Measurements from ENCODE around the gene FGD6. TPM values are rescaled to one million over a fixed set of nuclear protein-coding genes. Genes with fewer than 3 reads are reported as not detected.

FGD6 gene
- total and polyA plus RNA-seq, 2 donors (not counting 1 experiment from before 2014, with no cell fraction given) = 1.2 to 8.4 TPM

GRCh38 chr12:95055057-95055456 is 162.2 kb downstream of the FGD6 start:
- no CpG with 5 or more reads among the region's 2 CpGs for WGBS (ENCODE audit: insufficient coverage)
- TF ChIP-seq CTCF (IDR thresholded peaks at IDR 0.05) = no peak
- TF ChIP-seq EZH2 (IDR thresholded peaks at IDR 0.05; ENCODE audit: borderline replicate concordance, insufficient read depth, low read depth, low read length, poor library complexity, severe bottlenecking) = no peak
- H3K79me2 ChIP-seq (ENCODE audit: control insufficient read depth, insufficient read depth, low read length) = no peaks in the 10 kb centered on the region
- no peak overlapping the region for H3K27ac Mint-ChIP-seq
- intact Hi-C loops (cut with micrococcal nuclease) = no loop called here
- no peak overlapping the region for H3K4me3 Mint-ChIP-seq
- H4K20me1 ChIP-seq (ENCODE audit: control insufficient read depth, insufficient read depth, low read length, poor library complexity, severe bottlenecking) = no peaks in the 10 kb centered on the region
- POLR2A ChIA-PET = no interaction called here
- no peaks in the 10 kb centered on the region for H3K4me1 Mint-ChIP-seq
- peaks cover 6 to 60% of the 10 kb centered on the region in 2 experiments for H3K36me3 ChIP-seq (replicated peaks in 1 of 2; ENCODE audit: control extremely low read depth in 1 of 2, control insufficient read depth in 1 of 2, extremely low read depth in 1 of 2, insufficient read depth in 2 of 2, low read length in 1 of 2)
- H3K4me2 ChIP-seq (replicated peaks; ENCODE audit: low read depth, low read length, poor library complexity, severe bottlenecking) = no peak overlapping the region
- ATAC-seq (ENCODE audit: low read depth) = no peak
- H3K9me3 Mint-ChIP-seq (ENCODE audit: insufficient read depth) = no peaks in the 10 kb centered on the region
- no peaks in the 10 kb centered on the region for H3K27me3 Mint-ChIP-seq
- no peaks in the 10 kb centered on the region for H3K9me3 ChIP-seq (ENCODE audit: control extremely low read depth in 1 of 3, control insufficient read depth in 2 of 3, insufficient read depth in 1 of 3, low read length in 2 of 3)
- H3K27me3 ChIP-seq (replicated peaks in 1 of 4; ENCODE audit: control extremely low read depth in 1 of 4, control insufficient read depth in 3 of 4, insufficient read depth in 4 of 4, low read length in 3 of 4) = no peaks in the 10 kb centered on the region
- H2AFZ ChIP-seq (ENCODE audit: insufficient read depth, low read depth, low read length, poor library complexity, severe bottlenecking) = no peak overlapping the region
- no peak overlapping the region for H3K4me3 ChIP-seq (ENCODE audit: control extremely low read depth in 1 of 5, extremely low read depth in 1 of 5, insufficient read depth in 1 of 5, low read depth in 2 of 5, low read length in 4 of 5)
- DNase-seq = no peak
- H3K9ac ChIP-seq (ENCODE audit: low read length) = no peak overlapping the region
- no peaks in the 10 kb centered on the region for H3K4me1 ChIP-seq (ENCODE audit: control insufficient read depth in 2 of 2, insufficient read depth in 2 of 2, low read length in 2 of 2)
- CTCF ChIA-PET = interaction anchor here (1.1 kb wide), 1 partner anchor 237 kb away, joined by 3 read pairs; no protein-coding TSS in a partner anchor
- H3K27ac ChIP-seq (ENCODE audit: low read length in 2 of 2) = no peak overlapping the region

GRCh38 chr12:95054206-95054605 is 163.1 kb downstream of the FGD6 start:
- TF ChIP-seq EZH2 (IDR thresholded peaks at IDR 0.05; ENCODE audit: borderline replicate concordance, insufficient read depth, low read depth, low read length, poor library complexity, severe bottlenecking) (no peak), CTCF (IDR thresholded peaks at IDR 0.05) (no peak)
- H3K4me1 ChIP-seq (ENCODE audit: control insufficient read depth in 2 of 2, insufficient read depth in 2 of 2, low read length in 2 of 2) = no peaks in the 10 kb centered on the region
- ChIA-PET CTCF (interaction anchor here (1.1 kb wide), 1 partner anchor 237 kb away, joined by 3 read pairs; no protein-coding TSS in a partner anchor), POLR2A (no interaction called here)
- H3K27ac ChIP-seq (ENCODE audit: low read length in 2 of 2) = no peak overlapping the region
- no peak overlapping the region for H2AFZ ChIP-seq (ENCODE audit: insufficient read depth, low read depth, low read length, poor library complexity, severe bottlenecking)
- no peaks in the 10 kb centered on the region for H3K9me3 ChIP-seq (ENCODE audit: control extremely low read depth in 1 of 3, control insufficient read depth in 2 of 3, insufficient read depth in 1 of 3, low read length in 2 of 3)
- H3K4me2 ChIP-seq (replicated peaks; ENCODE audit: low read depth, low read length, poor library complexity, severe bottlenecking) = no peak overlapping the region
- intact Hi-C loops (cut with micrococcal nuclease) = no loop called here
- no peaks in the 10 kb centered on the region for H3K79me2 ChIP-seq (ENCODE audit: control insufficient read depth, insufficient read depth, low read length)
- Mint-ChIP-seq H3K27me3 (no peaks in the 10 kb centered on the region), H3K4me1 (no peaks in the 10 kb centered on the region), H3K9me3 (ENCODE audit: insufficient read depth) (no peaks in the 10 kb centered on the region), H3K27ac (no peak overlapping the region), H3K4me3 (no peak overlapping the region)
- no peak overlapping the region for H3K9ac ChIP-seq (ENCODE audit: low read length)
- peaks cover 6 to 56% of the 10 kb centered on the region in 2 experiments for H3K36me3 ChIP-seq (replicated peaks in 1 of 2; ENCODE audit: control extremely low read depth in 1 of 2, control insufficient read depth in 1 of 2, extremely low read depth in 1 of 2, insufficient read depth in 2 of 2, low read length in 1 of 2)
- no peaks in the 10 kb centered on the region for H4K20me1 ChIP-seq (ENCODE audit: control insufficient read depth, insufficient read depth, low read length, poor library complexity, severe bottlenecking)
- no peak for DNase-seq
- no peaks in the 10 kb centered on the region for H3K27me3 ChIP-seq (replicated peaks in 1 of 4; ENCODE audit: control extremely low read depth in 1 of 4, control insufficient read depth in 3 of 4, insufficient read depth in 4 of 4, low read length in 3 of 4)
- no peak overlapping the region for H3K4me3 ChIP-seq (ENCODE audit: control extremely low read depth in 1 of 5, extremely low read depth in 1 of 5, insufficient read depth in 1 of 5, low read depth in 2 of 5, low read length in 4 of 5)
- ATAC-seq (ENCODE audit: low read depth) = no peak
- WGBS (ENCODE audit: insufficient coverage) = 100% methylated on average over 2 of the region's 2 CpGs
